HG02588 (cell line): ENCODE data around the gene PRDX2.
A peak's percentile ranks its signal among the peaks of the same experiment; 100 is the strongest.

Source experiments
- ATAC-seq: cut with Tn5 transposase; IDR thresholded peaks from one replicate; pipeline ENCODE4 v1.9.1; 2021; ENCODE audit warnings: mild to moderate bottlenecking, moderate library complexity; ENCODE audit not compliant: unreplicated experiment

PRDX2 gene

GRCh38 chr19:12782424-12783290 is 18.9 kb downstream of the PRDX2 start:
- peak; percentile 37 for ATAC-seq

GRCh38 chr19:12782174-12782423 is 19.5 kb downstream of the PRDX2 start:
- ATAC-seq: no peak

- ATAC-seq: no peak
Measured at GRCh38 chr19:12779162-12779993, 22.2 kb downstream of the PRDX2 start.

- ATAC-seq: no peak
Measured at GRCh38 chr19:12778905-12779161, 22.8 kb downstream of the PRDX2 start.

DNA sequence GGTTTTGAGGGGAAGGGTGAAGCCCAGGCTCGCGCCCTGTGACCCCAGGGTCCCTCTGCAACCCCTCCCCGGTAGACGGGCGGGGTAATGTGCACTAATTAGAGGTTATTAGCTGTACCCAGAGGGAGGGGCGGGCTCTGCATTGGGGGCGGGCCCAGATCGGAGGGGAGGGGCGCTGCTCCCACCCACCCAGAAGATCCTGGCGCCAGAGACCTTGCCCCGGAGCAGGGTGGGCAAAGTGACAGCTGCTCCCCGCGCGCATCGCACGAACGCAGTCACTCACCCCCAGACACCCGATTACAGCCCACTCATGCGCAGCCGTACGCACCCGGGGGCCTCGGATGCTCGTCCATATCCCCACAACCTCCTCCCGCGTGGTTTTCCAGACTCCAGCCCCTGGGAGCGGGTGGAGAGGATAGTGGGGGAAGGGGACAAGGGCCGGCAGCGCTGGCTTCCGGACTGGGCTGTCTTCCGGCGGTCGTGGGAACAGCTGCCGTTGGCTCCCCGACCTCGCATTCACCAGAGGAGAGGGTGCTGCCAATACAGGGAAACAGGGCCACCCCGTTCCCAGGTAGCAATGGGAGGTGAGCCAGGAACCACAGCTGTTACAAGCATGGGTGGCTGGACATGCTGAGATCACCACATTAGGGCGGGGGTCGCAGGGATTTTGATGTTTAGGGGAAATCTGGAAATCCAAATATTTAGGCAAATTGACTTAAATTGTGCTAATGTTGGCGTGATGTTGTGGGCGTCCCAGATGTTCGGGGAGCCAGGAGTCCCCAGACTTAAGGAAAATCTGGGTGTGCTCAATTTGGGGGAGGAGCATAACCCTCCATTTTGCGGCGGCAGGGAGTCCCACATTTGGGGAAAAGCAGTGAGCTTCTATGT is 23.3 kb downstream of the PRDX2 start:
- ATAC-seq: no peak

GRCh38 chr19:12777217-12778016 is 24.2 kb downstream of the PRDX2 start:
- ATAC-seq: no peak

GRCh38 chr19:12774588-12775555 is 26.7 kb downstream of the PRDX2 start, which contains the start of gene HOOK2:
Gene HOOK2 (minus strand): TSS chr19:12775552. CDS start chr19:12775449, 103 bp downstream.
- ATAC-seq: peak; percentile 6

DNA sequence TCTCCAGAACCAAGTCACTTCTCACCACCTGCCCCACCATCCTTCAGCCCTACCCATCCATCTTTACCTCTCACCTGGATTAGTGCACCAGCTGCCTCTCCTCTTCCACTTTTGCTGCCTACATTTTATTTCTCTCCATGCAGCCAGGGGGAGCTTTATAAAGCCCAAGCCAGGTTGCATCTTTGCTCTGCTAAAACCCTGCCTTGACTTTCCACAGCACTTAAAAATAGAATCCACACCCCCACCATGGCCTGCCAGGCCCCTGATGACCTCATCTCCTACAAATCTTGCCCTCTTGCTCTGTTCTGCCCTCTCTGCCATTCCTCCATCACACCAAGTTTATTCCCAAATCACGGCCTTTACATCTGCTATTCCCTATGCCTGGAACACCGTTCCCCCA is 28.0 kb downstream of the PRDX2 start:
- ATAC-seq: no peak

DNA sequence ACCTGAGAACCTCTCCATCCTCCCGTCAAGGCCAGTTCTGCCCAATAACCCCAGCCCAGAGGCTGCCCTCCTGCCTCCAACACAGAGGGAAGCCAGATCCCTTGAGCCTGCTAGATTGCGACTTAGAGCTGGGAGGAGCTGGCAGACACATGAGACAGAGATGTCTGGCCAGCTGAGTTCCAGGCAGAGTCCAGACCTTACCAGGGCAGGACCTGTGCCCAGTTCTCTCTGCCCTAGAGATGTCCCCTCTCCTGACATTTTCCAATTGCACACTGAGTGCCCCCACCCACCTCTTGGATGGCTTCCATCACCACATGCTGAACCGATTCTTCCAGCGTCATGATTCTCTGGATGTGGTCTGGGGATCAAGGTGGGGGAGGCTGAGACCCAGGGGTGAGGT is 29.3 kb downstream of the PRDX2 start:
- no peak for ATAC-seq

- ATAC-seq: no peak
Measured at GRCh38 chr19:12770922-12771321, 30.7 kb downstream of the PRDX2 start.

DNA sequence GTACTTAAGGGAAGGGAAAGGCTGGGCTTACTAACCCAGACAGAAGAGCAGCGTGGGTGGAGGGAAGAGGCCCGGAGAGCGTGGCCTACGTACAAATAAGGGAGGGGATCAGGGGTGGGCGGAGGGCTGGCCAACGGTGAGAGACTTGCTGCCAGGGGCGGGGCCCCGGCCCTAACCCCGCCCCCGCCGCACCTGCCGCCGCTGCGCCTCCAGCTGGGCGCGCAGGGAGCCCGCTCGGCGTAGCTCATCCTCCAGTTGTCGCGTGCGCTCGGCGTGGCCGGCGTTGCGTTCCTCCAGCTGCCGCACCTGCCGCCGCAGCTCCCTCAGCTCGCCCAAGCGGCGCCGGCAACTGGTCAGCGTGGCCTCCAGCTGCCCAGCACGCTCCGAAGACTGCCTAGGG is 31.9 kb downstream of the PRDX2 start:
- no peak for ATAC-seq

DNA sequence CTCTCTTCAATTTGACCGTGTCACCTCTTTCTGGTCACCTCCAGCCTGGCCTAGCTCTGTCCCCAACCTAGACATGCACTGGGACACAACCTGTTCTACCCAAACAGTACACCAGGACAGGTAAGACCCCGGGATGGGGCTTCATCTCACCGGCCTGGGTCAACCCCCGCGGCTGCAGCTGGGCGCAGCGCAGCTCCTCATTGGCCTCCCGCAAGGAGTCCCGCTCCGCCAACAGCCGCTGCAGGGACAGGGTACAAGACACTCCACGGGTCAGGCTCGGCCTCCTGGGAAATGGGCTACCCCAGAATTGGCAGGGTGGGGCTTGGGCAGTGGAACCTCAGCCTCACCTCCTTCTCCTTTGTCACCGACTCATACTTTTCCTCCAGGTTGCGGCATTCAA is 33.9 kb downstream of the PRDX2 start:
- ATAC-seq: no peak

DNA sequence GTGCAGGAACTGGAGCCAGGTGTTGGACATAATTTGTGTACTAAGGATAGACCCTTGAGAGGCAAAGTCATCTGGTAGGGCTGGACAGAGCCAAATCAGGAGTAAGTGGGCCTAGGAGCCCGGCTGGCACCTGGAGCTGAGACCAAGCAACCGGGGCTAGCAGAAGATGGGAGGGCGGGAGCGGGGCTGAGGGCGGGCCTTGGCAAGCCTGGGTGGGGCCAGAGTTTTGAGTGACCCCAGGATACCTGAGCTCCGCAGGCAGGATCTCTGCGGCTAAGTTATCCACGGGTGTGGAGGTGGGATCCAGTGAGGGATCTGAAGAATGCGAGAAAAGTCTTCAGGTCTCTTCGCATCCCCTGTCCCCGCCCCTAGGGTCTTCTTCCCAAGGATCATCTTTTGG is 34.5 kb downstream of the PRDX2 start:
- no peak for ATAC-seq

- no peak for ATAC-seq
Measured at GRCh38 chr19:12766051-12766521, 35.5 kb downstream of the PRDX2 start.

DNA sequence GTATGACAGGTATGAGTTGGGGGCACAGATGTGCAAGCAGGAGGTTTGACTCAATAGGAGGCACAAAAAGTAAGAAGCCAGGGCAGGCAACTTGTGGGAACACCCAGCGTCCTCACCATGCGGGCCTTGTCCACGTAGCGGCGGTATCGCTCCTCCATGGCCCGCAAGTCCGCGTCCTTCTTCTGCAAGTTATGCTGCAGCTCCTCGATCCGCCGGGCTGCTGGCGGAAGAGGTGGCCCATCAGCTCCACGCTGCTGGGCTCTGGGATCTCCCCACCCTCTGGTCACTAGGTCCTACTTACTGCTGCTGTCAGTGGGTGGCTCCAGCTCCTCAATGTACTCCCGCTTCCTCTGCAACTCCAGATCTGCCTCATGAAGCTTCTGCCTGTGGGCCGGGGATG is 36.9 kb downstream of the PRDX2 start:
- no peak for ATAC-seq

- no peak for ATAC-seq
Measured at GRCh38 chr19:12763100-12763499, 38.5 kb downstream of the PRDX2 start.

GRCh38 chr19:12759686-12760085 is 41.9 kb downstream of the PRDX2 start:
- ATAC-seq: no peak

- ATAC-seq: no peak
Measured at GRCh38 chr19:12757544-12758274, 43.9 kb downstream of the PRDX2 start.
